SK-N-MC (cell line): ENCODE measurements around the gene LTBP1.
A peak's percentile ranks its signal among the peaks of the same experiment; 100 is the strongest.

Experiments
- DNase-seq: peaks from one replicate; pipeline ENCODE4 v3.0.0-alpha.2; 2011; ENCODE audit warnings: low read depth, low spot score
- H3K27ac ChIP-seq: fragments of 200-600 bp; sonication (generic); 2 replicates; pipeline ENCODE4 v1.5.1; 2016; ENCODE audit warnings: mixed run types
- H3K36me3 ChIP-seq: fragments of 200-600 bp; sonication (generic); 2 replicates; pipeline ENCODE4 v1.6.1; 2017; ENCODE audit warnings: antibody characterized with exemption, low read length, mixed read lengths; ENCODE audit not compliant: insufficient read depth
- H3K4me3 ChIP-seq: fragments of 200-600 bp; sonication (generic); 2 replicates; pipeline ENCODE4 v1.5.1; 2016
- H3K9ac ChIP-seq: fragments of 200-600 bp; sonication (generic); 2 replicates; pipeline ENCODE4 v1.8.0; 2017; ENCODE audit warnings: mixed run types, mixed read lengths; ENCODE audit not compliant: insufficient read length
- H3K9me3 ChIP-seq: fragments of 200-600 bp; sonication (generic); 2 replicates; pipeline ENCODE4 v1.6.1; 2017; ENCODE audit warnings: low read depth, mild to moderate bottlenecking, antibody characterized with exemption, low read length, moderate library complexity, mixed read lengths
- EZH2 ChIP-seq: fragments of 200-600 bp; sonication (generic); IDR thresholded peaks from one replicate; pipeline ENCODE4 v1.6.1; 2017; ENCODE audit warnings: antibody characterized with exemption
- FOXP2 ChIP-seq: optimal IDR thresholded peaks from 2 replicates; pipeline ENCODE3; 2011; ENCODE audit warnings: mild to moderate bottlenecking, moderate library complexity; ENCODE audit not compliant: insufficient read depth; ENCODE audit errors: extremely low read length, control extremely low read depth
- POLR2AphosphoS5 ChIP-seq: IDR thresholded peaks from 2 replicates; pipeline ENCODE4 v1.6.1; 2012; ENCODE audit warnings: mild to moderate bottlenecking, low read depth, low read length, borderline replicate concordance

LTBP1 gene

DNA sequence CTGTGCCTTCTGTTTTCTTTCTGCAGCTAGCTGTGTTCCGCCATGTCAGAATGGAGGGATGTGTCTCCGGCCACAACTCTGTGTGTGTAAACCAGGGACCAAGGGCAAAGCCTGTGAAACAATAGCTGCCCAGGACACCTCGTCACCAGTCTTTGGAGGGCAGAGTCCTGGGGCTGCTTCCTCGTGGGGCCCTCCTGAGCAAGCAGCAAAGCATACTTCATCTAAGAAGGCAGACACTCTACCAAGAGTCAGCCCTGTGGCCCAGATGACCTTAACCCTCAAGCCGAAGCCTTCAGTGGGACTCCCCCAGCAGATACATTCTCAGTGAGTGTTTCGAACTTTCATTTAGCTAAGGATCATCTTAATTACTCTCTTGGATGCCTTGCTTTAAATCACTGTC is 74.1 kb downstream of the LTBP1 start:
- Histone ChIP-seq H3K9ac (no peak overlapping the region), H3K27ac (no peak overlapping the region), H3K36me3 (no peaks in the 10 kb centered on the region), H3K4me3 (no peak overlapping the region), H3K9me3 (no peaks in the 10 kb centered on the region)
- TF ChIP-seq FOXP2 = no peak
- TF ChIP-seq POLR2AphosphoS5 = no peak
- no peak for TF ChIP-seq EZH2
- DNase-seq = no peak

DNA sequence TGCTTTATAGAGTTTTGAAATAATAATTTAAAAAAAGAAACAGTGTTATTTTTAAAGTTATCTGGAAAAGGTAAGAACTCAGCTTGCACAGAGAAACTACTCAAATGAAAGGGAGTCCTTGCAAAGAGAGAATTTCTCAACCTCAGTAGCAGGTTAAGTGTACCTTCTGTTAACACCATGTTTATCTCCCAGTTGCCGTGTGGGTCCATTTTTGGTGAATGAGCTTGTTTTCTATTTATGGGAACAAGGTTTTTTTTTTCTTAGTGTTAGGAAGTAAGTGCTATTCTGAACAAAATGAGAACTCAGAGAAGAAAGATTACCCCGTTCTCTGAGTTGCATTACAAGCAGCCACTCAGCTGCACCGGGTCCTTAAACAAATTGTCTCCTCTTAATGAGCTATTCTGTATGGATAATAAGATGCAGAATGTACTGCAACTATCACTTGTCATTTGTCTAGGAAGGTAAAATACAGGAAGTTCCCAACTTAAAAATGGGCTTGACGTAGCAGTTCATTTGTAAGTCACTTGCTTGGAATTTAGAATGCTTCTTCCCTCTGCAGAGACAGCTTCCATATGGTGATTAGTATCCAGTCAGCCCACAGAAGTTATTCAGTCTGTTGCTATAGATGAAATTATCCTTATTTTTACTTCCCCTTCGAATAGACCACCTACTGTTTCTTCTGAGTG is 74.9 kb downstream of the LTBP1 start:
- Histone ChIP-seq H3K9ac (no peak overlapping the region), H3K36me3 (no peaks in the 10 kb centered on the region), H3K9me3 (no peaks in the 10 kb centered on the region), H3K4me3 (no peak overlapping the region), H3K27ac (no peak overlapping the region)
- TF ChIP-seq EZH2 (no peak), FOXP2 (no peak)
- no peak for DNase-seq

- no peaks in the 10 kb centered on the region for H3K36me3 ChIP-seq
Observed at GRCh38 chr2:33022395-33022985, 75.7 kb downstream of the LTBP1 start.

DNA sequence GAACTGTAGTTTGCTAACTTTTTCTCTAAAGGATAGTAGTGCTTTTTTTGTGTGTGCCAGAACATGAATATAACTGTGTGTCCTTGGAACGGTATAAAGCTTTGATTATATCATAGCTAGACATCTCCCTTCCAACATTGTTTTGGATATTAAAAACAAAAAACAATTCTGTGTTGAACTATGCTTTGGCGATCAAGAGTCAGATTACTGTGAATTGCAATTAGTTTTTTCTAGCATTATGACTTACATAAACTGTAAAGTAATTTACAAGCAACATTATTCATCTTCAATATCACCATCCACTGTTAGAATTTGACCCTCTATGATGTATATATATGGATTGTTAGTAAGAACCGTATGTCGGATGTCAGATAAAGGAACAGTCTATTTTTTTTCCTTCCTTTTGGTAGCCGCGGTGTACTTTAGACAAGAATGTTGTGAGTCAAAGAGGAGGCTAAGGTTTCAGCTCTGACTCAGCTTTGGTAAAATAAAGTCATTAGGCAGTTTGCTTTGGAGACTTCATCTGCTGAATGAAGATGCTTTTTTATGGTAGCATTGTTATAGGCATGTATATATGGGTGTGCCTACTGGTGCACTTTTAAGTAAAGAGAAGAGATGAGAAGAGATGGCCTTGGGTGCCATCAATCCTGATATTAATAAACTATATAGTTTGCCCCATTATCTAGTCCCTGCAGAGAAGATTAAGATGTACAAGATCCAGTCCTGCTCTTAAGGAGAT is 76.4 kb downstream of the LTBP1 start:
- H3K27ac ChIP-seq = no peak overlapping the region
- H3K4me3 ChIP-seq = no peak overlapping the region
- H3K9ac ChIP-seq = no peak overlapping the region
- no peak for TF ChIP-seq FOXP2
- no peaks in the 10 kb centered on the region for H3K36me3 ChIP-seq
- no peak for DNase-seq
- no peaks in the 10 kb centered on the region for H3K9me3 ChIP-seq

More at GRCh38 chr2:33022395-33022985, 75.7 kb downstream of the LTBP1 start:
- Histone ChIP-seq H3K9me3 (no peaks in the 10 kb centered on the region), H3K4me3 (no peak overlapping the region), H3K9ac (no peak overlapping the region), H3K27ac (no peak overlapping the region)
- no peak for DNase-seq
- TF ChIP-seq FOXP2 (no peak), EZH2 (no peak), POLR2AphosphoS5 (no peak)

DNA sequence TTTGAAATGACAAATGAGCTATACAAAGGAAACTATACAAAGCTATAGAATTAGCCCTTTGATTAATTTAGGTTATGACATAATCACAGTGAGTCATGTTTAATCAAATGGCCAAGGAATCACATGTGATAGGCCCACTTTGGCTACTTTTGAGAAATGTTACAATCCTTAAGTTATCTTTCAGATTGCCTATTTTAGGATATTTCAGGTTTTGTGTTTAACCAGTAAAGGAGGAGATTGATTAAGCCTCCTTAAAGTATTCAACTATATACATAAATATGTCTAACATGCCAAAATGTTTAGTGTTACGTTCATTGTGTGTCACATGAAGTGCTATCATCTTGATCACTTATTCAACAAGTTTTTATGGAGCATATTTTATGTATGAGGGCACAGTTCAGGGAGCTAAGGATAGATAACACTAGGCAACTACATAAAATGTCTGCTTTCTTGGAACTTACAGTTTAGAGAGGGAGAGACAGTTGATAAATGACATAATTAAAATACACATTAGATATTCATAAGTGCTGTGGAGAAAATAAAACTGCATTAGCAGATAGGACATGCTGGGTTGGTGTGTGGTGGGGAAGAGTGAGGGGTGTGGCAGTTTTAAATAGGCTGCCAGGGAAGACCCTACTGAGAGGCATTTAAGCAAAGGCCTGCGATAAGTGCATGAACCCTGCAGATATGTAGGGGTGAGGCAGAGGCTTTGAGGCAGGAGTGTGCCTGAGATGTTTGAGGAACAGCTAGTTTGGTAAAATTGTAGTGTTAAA is 77.2 kb downstream of the LTBP1 start:
- Histone ChIP-seq H3K9me3 (no peaks in the 10 kb centered on the region), H3K4me3 (no peak overlapping the region), H3K27ac (0 out of 2 replicates have a peak overlapping the region, but pooled peaks have one; percentile 6), H3K36me3 (no peaks in the 10 kb centered on the region), H3K9ac (no peak overlapping the region)
- no peak for DNase-seq
- TF ChIP-seq FOXP2 (no peak), POLR2AphosphoS5 (no peak), EZH2 (no peak)

DNA sequence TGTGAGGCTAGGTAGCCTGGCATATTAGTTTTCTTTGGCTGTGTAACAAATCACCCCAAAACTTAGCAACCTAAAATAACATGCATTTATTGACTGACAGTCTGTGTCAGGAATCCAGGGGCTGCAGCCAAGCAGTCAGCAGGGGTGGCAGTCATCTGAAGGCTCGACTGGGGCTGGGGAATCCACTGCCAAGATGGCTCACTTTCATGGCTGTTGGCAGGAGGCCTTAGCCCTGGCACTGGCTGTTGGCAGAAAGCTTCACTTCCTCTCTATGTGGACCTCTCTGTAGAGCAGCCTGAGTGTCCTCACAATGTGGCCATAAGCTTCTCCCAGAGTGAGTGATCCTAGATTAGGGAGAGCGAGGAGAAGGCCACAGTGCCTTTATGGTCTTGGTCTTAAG is 78.0 kb downstream of the LTBP1 start:
- H3K36me3 ChIP-seq = no peaks in the 10 kb centered on the region
- no peak overlapping the region for H3K4me3 ChIP-seq
- no peak overlapping the region for H3K9ac ChIP-seq
- H3K9me3 ChIP-seq = no peaks in the 10 kb centered on the region
- no peak for DNase-seq
- TF ChIP-seq FOXP2 = no peak
- no peak overlapping the region for H3K27ac ChIP-seq

GRCh38 chr2:33029459-33029858 is 82.7 kb downstream of the LTBP1 start:
- Histone ChIP-seq H3K36me3 (no peaks in the 10 kb centered on the region), H3K9me3 (no peaks in the 10 kb centered on the region), H3K4me3 (no peak overlapping the region), H3K9ac (no peak overlapping the region), H3K27ac (no peak overlapping the region)
- TF ChIP-seq EZH2 = no peak
- no peak for DNase-seq

DNA sequence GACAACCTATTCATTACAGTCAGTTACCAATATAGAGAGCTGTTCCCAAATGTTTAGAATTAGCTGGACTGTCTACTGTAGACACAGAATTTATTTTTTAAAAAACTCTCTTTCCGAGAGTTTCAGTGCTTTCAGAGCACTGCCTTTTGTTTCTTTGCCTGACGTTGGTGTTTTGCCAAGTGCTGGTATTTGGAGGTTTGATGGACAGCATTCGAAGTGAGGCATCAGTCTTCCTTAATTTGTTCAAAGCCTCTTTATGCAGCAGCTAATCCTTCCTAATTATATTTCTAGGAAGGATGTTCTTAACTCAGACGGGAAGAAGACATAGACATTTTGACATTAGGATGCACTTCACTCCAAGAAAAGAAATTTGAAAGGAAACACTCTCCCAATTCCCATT is 83.2 kb downstream of the LTBP1 start:
- Histone ChIP-seq H3K27ac (no peak overlapping the region), H3K9ac (no peak overlapping the region), H3K36me3 (no peaks in the 10 kb centered on the region), H3K9me3 (no peaks in the 10 kb centered on the region), H3K4me3 (no peak overlapping the region)
- TF ChIP-seq FOXP2 = no peak
- TF ChIP-seq EZH2 = no peak
- no peak for TF ChIP-seq POLR2AphosphoS5
- DNase-seq = no peak
